Sigmoid colon (tissue), 7 donors: ENCODE results near the gene PPP1CB. TPM values are rescaled to one million over a fixed set of nuclear protein-coding genes. Genes with fewer than 3 reads are reported as not detected.

Source experiments
- DNase-seq: peaks from one replicate; pipeline ENCODE4 v3.0.0-alpha.2; 2019
- H3K27ac ChIP-seq, 4 donors: fragments of 200-600 bp; sonication (generic); one replicate each; pipeline ENCODE4 v1.5.1; 2016 to 2019; ENCODE audit warnings: mild to moderate bottlenecking in 1 of 4
- H3K27me3 ChIP-seq, 3 donors: fragments of 200-600 bp; sonication (generic); one replicate each; pipeline ENCODE4 v1.5.1; 2019; ENCODE audit warnings: mild to moderate bottlenecking in 1 of 3
- H3K36me3 ChIP-seq, 4 donors: fragments of 200-600 bp; sonication (generic); one replicate each; pipeline ENCODE4 v1.5.1; 2016 to 2019
- H3K4me1 ChIP-seq, 4 donors: fragments of 200-600 bp; sonication (generic); one replicate each; pipeline ENCODE4 v1.5.1; 2017 to 2019
- H3K4me3 ChIP-seq, 4 donors: fragments of 200-600 bp; sonication (generic); one replicate each; pipeline ENCODE4 v1.5.1; 2017 to 2019; ENCODE audit warnings: mild to moderate bottlenecking in 2 of 4, moderate library complexity in 1 of 4
- H3K9me3 ChIP-seq, 4 donors: fragments of 200-600 bp in 3 of 4; sonication (generic) in 3 of 4; one replicate each; pipeline versions ENCODE4 v1.5.1 to v1.6.1; 2013 to 2019
- CTCF ChIP-seq, 4 experiments: fragments of 450-650 bp in 3 of 4; fragments of 200-600 bp in 1 of 4; IDR thresholded peaks; one replicate each; pipeline ENCODE4 v1.5.1; 2016 to 2019; ENCODE audit warnings: antibody characterized with exemption in 4 of 4, mild to moderate bottlenecking in 3 of 4, moderate library complexity in 2 of 4
- EP300 ChIP-seq, 4 donors: sonication (generic); formaldehyde crosslinking; IDR thresholded peaks; one replicate each; pipeline ENCODE4 v1.6.1; 2017; ENCODE audit warnings: antibody characterized with exemption in 4 of 4
- POLR2A ChIP-seq, 2 donors: fragments of 450-650 bp; IDR thresholded peaks; one replicate each; pipeline ENCODE4 v1.6.1; 2016; ENCODE audit warnings: antibody characterized with exemption in 2 of 2, mild to moderate bottlenecking in 2 of 2, moderate library complexity in 2 of 2
- POLR2AphosphoS5 ChIP-seq, 4 donors: sonication (generic); formaldehyde crosslinking; IDR thresholded peaks; one replicate each; pipeline ENCODE4 v1.6.1; 2017; ENCODE audit warnings: antibody characterized with exemption in 4 of 4
- WGBS, 2 donors: extraction: QIAGEN DNeasy Blood & Tissue Kit; methylation state at CpG; one replicate each; pipeline ENCODE4 v1.1.7; 2013; 5-methylcytosine and 5-hydroxymethylcytosine counted together
- intact Hi-C: fragments of 100-400 bp; cut with DNase I; formaldehyde crosslinking; loops from one replicate; pipeline ENCODE4 v1.15.1; 2023
- polyA plus RNA-seq, 3 donors: library from polyadenylated mRNA; stranded (reverse); fragments of 200-250 nt; gene quantifications; one replicate each; pipeline ENCODE4 v1.2.3, GENCODE V29; 2013
- total RNA-seq, 4 donors: library from RNA; depleted of rRNA; stranded (reverse); fragments of >200 nt; gene quantifications; one replicate each; pipeline ENCODE4 v1.1.0, GENCODE V29; 2016
- donor health status: healthy with polysubstance abuse.
- donor health status: Bipolar disorder and iron deficiency.
- donor health status: healthy.

The PPP1CB gene
- total and polyA plus RNA-seq, 7 donors: 88.7 to 567 (median 446) TPM

GRCh38 chr2:28705751-28706440, 45.7 kb upstream of the PPP1CB start:
- 88 to 92% methylated on average over 4 of the region's 4 CpGs for WGBS, 2 donors

GRCh38 chr2:28707592-28707991, 44.0 kb upstream of the PPP1CB start:
- Histone ChIP-seq H3K9me3 (no peaks in the 10 kb centered on the region), H3K4me3 (no peak overlapping the region), H3K27ac (peak overlapping the region in 3 of 4 donors; percentile 24 to 55 (median 43)), H3K4me1 (peaks cover 0 to 16% (median 11%) of the 10 kb centered on the region in 4 donors), H3K36me3 (no peaks in the 10 kb centered on the region), H3K27me3 (no peaks in the 10 kb centered on the region)
- intact Hi-C loops: no loop called here
- DNase-seq: no peak
- TF ChIP-seq POLR2AphosphoS5 (IDR thresholded peaks at IDR 0.05) (no peak), CTCF (IDR thresholded peaks at IDR 0.05) (no peak), EP300 (IDR thresholded peaks at IDR 0.05) (no peak), POLR2A (IDR thresholded peaks at IDR 0.05) (no peak)
- 69 to 72% methylated on average over 1 of the region's 1 CpG for WGBS, 2 donors

More at GRCh38 chr2:28705751-28706440, 45.7 kb upstream of the PPP1CB start:
- Histone ChIP-seq H3K27ac (no peak overlapping the region), H3K4me1 (peaks cover 0 to 24% (median 20%) of the 10 kb centered on the region in 4 donors), H3K9me3 (no peaks in the 10 kb centered on the region), H3K27me3 (no peaks in the 10 kb centered on the region), H3K36me3 (no peaks in the 10 kb centered on the region), H3K4me3 (no peak overlapping the region)
- no peak for DNase-seq
- intact Hi-C loops: no loop called here
- TF ChIP-seq POLR2AphosphoS5 (IDR thresholded peaks at IDR 0.05) (no peak), POLR2A (IDR thresholded peaks at IDR 0.05) (no peak), EP300 (IDR thresholded peaks at IDR 0.05) (no peak), CTCF (IDR thresholded peaks at IDR 0.05) (no peak)

- H3K9me3 ChIP-seq: no peaks in the 10 kb centered on the region
- no peak overlapping the region for H3K27ac ChIP-seq
- intact Hi-C loops: no loop called here
- H3K4me3 ChIP-seq: no peak overlapping the region
- no peaks in the 10 kb centered on the region for H3K27me3 ChIP-seq
- no peak for DNase-seq
- TF ChIP-seq CTCF (IDR thresholded peaks at IDR 0.05) (no peak), POLR2A (IDR thresholded peaks at IDR 0.05) (no peak), POLR2AphosphoS5 (IDR thresholded peaks at IDR 0.05) (no peak), EP300 (IDR thresholded peaks at IDR 0.05) (no peak)
- H3K4me1 ChIP-seq: peaks cover 0 to 13% (median 8%) of the 10 kb centered on the region in 4 donors
- 21 to 69% methylated on average over 8 of the region's 8 CpGs for WGBS, 2 donors
- no peaks in the 10 kb centered on the region for H3K36me3 ChIP-seq
Measured at GRCh38 chr2:28709101-28709500, 42.5 kb upstream of the PPP1CB start.

GRCh38 chr2:28710545-28710944, 41.1 kb upstream of the PPP1CB start:
- intact Hi-C loops: no loop called here
- WGBS, 2 donors: 96 to 97% methylated on average over 4 of the region's 4 CpGs
- no peak for TF ChIP-seq POLR2A (IDR thresholded peaks at IDR 0.05)
- no peak for TF ChIP-seq EP300 (IDR thresholded peaks at IDR 0.05)
- no peak for TF ChIP-seq POLR2AphosphoS5 (IDR thresholded peaks at IDR 0.05)
- TF ChIP-seq CTCF (IDR thresholded peaks at IDR 0.05): no peak
- no peak overlapping the region for H3K4me3 ChIP-seq
- H3K27me3 ChIP-seq: no peaks in the 10 kb centered on the region
- no peaks in the 10 kb centered on the region for H3K9me3 ChIP-seq
- peaks cover 0 to 14% (median 9%) of the 10 kb centered on the region in 4 donors for H3K4me1 ChIP-seq
- H3K36me3 ChIP-seq: no peaks in the 10 kb centered on the region
- no peak overlapping the region for H3K27ac ChIP-seq
- no peak for DNase-seq
